Calu3 (cell line): ENCODE measurements around the gene ATP9A. TPM values are rescaled to one million over a fixed set of nuclear protein-coding genes. Genes with fewer than 3 reads are reported as not detected.
"Not testable (repeated sequence)": the region's sequence is repeated elsewhere in the genome, so short reads cannot be mapped to it uniquely, and the experiment has no call there.

ENCODE experiments used
- BruUV-seq: library from RNA; stranded (reverse); fragments of 400-500 nt; replicated peaks from 2 replicates; lab custom pipeline; 2021; lab: Mats Ljungman, UMichigan
- CTCF ChIA-PET: fragments of 300-600 bp; sonication (Branson Sonifier 250); formaldehyde crosslinking; loops from one replicate; lab custom pipeline; 2022; ENCODE audit warnings: antibody characterized with exemption; lab: Charles Lee
- DNase-seq: peaks from one replicate; pipeline ENCODE4 v3.0.0; 2022
- H3K27ac Mint-ChIP-seq: one replicate; pipeline ENCODE4 v1.8.0; 2022; ENCODE audit warnings: mixed read lengths; ENCODE audit not compliant: unreplicated experiment
- H3K27me3 Mint-ChIP-seq: one replicate; pipeline ENCODE4 v1.8.0; 2022; ENCODE audit warnings: mixed read lengths; ENCODE audit not compliant: unreplicated experiment
- H3K36me3 Mint-ChIP-seq: one replicate; pipeline ENCODE4 v1.8.0; 2022; ENCODE audit warnings: mild to moderate bottlenecking, moderate library complexity, mixed read lengths; ENCODE audit not compliant: insufficient read depth, unreplicated experiment
- H3K4me1 Mint-ChIP-seq: one replicate; pipeline ENCODE4 v1.8.0; 2022; ENCODE audit warnings: mild to moderate bottlenecking, low read depth, mixed read lengths; ENCODE audit not compliant: unreplicated experiment
- H3K4me3 Mint-ChIP-seq: one replicate; pipeline ENCODE4 v1.8.0; 2022; ENCODE audit warnings: mild to moderate bottlenecking, low read depth, moderate library complexity, mixed read lengths; ENCODE audit not compliant: unreplicated experiment
- H3K9me3 Mint-ChIP-seq: one replicate; pipeline ENCODE4 v1.8.0; 2022; ENCODE audit warnings: low read depth, mixed read lengths; ENCODE audit not compliant: unreplicated experiment
- CTCF ChIP-seq: fragments of 200-600 bp; IDR thresholded peaks from one replicate; pipeline ENCODE4 v1.8.0; 2022; ENCODE audit warnings: antibody characterized with exemption; ENCODE audit not compliant: unreplicated experiment
- intact Hi-C: fragments of 100-400 bp; cut with micrococcal nuclease; formaldehyde crosslinking; loops from one replicate; pipeline ENCODE4 v1.10.0; 2022; ENCODE audit not compliant: unreplicated experiment
- total RNA-seq: library from RNA; stranded (reverse); gene quantifications from 2 replicates; pipeline ENCODE4 v1.2.3, GENCODE V29; 2022

ATP9A gene
- total RNA-seq, 1 experiment from 2014 or later: 98.5 TPM

DNA sequence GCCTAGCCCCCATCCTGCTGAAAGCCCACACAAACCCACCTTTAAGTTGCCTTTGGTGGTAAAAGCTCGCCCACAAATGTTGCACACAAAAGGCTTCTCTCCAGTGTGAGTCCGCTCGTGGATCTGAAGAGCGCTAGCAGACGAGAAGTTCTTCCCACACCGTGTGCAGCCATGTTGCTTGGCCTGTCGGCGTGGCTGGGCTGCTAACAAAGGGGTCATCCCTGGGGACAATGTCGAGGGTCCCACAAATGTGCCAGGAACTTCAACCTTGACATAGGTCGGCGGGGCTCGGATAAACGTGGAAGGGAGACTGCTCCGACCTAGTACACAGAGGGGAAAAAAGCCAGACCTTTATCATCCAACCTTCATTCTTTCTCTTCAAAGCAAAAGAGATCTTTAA, 20.6 kb upstream of the ATP9A start:
- Mint-ChIP-seq H3K4me1 (no peaks in the 10 kb centered on the region), H3K27ac (no peak overlapping the region), H3K9me3 (no peaks in the 10 kb centered on the region), H3K4me3 (no peak overlapping the region), H3K27me3 (no peaks in the 10 kb centered on the region), H3K36me3 (no peaks in the 10 kb centered on the region)
- no peak for DNase-seq
- CTCF ChIA-PET: no interaction called here
- intact Hi-C loops: no loop called here
- TF ChIP-seq CTCF: no peak
- BruUV-seq: no TSS peak

GRCh38 chr20:51784299-51784698, 16.1 kb upstream of the ATP9A start:
- no TSS peak for BruUV-seq
- H3K4me3 Mint-ChIP-seq: no peak overlapping the region
- no peak for TF ChIP-seq CTCF
- CTCF ChIA-PET: no interaction called here
- H3K9me3 Mint-ChIP-seq: no peaks in the 10 kb centered on the region
- DNase-seq: no peak
- intact Hi-C loops: no loop called here
- H3K36me3 Mint-ChIP-seq: no peaks in the 10 kb centered on the region
- H3K27ac Mint-ChIP-seq: no peak overlapping the region
- no peaks in the 10 kb centered on the region for H3K4me1 Mint-ChIP-seq
- no peaks in the 10 kb centered on the region for H3K27me3 Mint-ChIP-seq

GRCh38 chr20:51778229-51778759, 10.1 kb upstream of the ATP9A start:
- H3K9me3 Mint-ChIP-seq, BruUV-seq, H3K36me3 Mint-ChIP-seq, DNase-seq, intact Hi-C loops, H3K4me1 Mint-ChIP-seq, H3K27me3 Mint-ChIP-seq, H3K4me3 Mint-ChIP-seq, H3K27ac Mint-ChIP-seq: not testable (repeated sequence)
- CTCF ChIA-PET: interaction anchor here (0.7 to 1.5 kb wide), 2 partner anchors 9 to 110 kb away, joined by 3 read pairs; no protein-coding TSS in a partner anchor

DNA sequence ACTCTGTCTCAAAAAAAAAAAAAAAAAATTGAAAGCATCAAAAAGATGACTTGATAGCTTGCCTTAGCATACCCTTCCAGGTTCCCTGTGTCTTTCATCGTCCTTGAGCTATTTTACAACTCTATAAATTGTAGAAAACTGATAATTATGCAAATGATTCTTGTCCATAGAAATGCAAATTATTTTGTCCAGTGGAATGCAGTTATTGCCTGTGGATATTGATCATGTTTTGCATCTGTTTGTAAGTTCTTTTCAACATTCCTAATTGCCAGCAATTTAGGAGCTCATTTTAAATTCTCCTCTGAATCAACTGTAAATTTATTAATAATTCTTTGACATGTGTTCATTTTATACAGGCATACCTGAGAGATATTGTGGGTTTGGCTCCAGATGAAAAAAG, 7.1 kb upstream of the ATP9A start:
- intact Hi-C loops: no loop called here
- Mint-ChIP-seq H3K27ac (no peak overlapping the region), H3K4me3 (no peak overlapping the region), H3K9me3 (peaks cover 8% of the 10 kb centered on the region), H3K36me3 (no peaks in the 10 kb centered on the region), H3K27me3 (no peaks in the 10 kb centered on the region), H3K4me1 (no peaks in the 10 kb centered on the region)
- BruUV-seq: no TSS peak
- no peak for TF ChIP-seq CTCF
- CTCF ChIA-PET: interaction anchor here (0.7 to 1.3 kb wide), 3 partner anchors 26 to 173 kb away, joined by 3 to 7 read pairs (median 7); no protein-coding TSS in a partner anchor
- DNase-seq: no peak

GRCh38 chr20:51772236-51772635, 4.0 kb upstream of the ATP9A start:
- CTCF ChIA-PET: no interaction called here
- no peaks in the 10 kb centered on the region for H3K27me3 Mint-ChIP-seq
- no peak overlapping the region for H3K4me3 Mint-ChIP-seq

More at GRCh38 chr20:51772236-51772635, 4.0 kb upstream of the ATP9A start:
- no peak for TF ChIP-seq CTCF
- intact Hi-C loops: no loop called here
- Mint-ChIP-seq H3K27ac (no peak overlapping the region), H3K4me1 (peaks cover 17% of the 10 kb centered on the region), H3K9me3 (no peaks in the 10 kb centered on the region), H3K36me3 (peaks cover 18% of the 10 kb centered on the region)
- DNase-seq: no peak
- no TSS peak for BruUV-seq
